GM10847 (cell line): ENCODE results near the gene ANKRD31.

Experiments used
- POLR2A ChIP-seq: IDR thresholded peaks from 2 replicates; pipeline ENCODE4 v1.6.1; 2011; ENCODE audit not compliant: insufficient read length; ENCODE audit errors: extremely low read depth

The ANKRD31 gene

GRCh38 chr5:75236322-75237316, at the start of gene ANKRD31:
TSS of gene ANKRD31 (minus strand) at chr5:75236878. CDS start at chr5:75236686, 192 bp downstream.
- TF ChIP-seq POLR2A: peak; percentile 59

- TF ChIP-seq POLR2A: no peak
These were observed 49.6 kb upstream of the ANKRD31 start for GRCh38 chr5:75286211-75286773.

GRCh38 chr5:75282581-75282980, 45.9 kb upstream of the ANKRD31 start:
- no peak for TF ChIP-seq POLR2A

GRCh38 chr5:75281716-75282465, 45.2 kb upstream of the ANKRD31 start:
- TF ChIP-seq POLR2A: no peak

- no peak for TF ChIP-seq POLR2A
These were observed 42.6 kb upstream of the ANKRD31 start for GRCh38 chr5:75279321-75279720.

- TF ChIP-seq POLR2A: no peak
These were observed 40.8 kb upstream of the ANKRD31 start for GRCh38 chr5:75277463-75277862.

GRCh38 chr5:75275756-75276155, 39.1 kb upstream of the ANKRD31 start:
- TF ChIP-seq POLR2A: no peak

GRCh38 chr5:75275147-75275546, 38.5 kb upstream of the ANKRD31 start:
- no peak for TF ChIP-seq POLR2A

- TF ChIP-seq POLR2A: no peak
These were observed 37.8 kb upstream of the ANKRD31 start for GRCh38 chr5:75274486-75274885.

- no peak for TF ChIP-seq POLR2A
These were observed 29.1 kb upstream of the ANKRD31 start for GRCh38 chr5:75265731-75266130.

- no peak for TF ChIP-seq POLR2A
These were observed 25.6 kb upstream of the ANKRD31 start for GRCh38 chr5:75262271-75262670.

- TF ChIP-seq POLR2A: no peak
These were observed 24.0 kb upstream of the ANKRD31 start for GRCh38 chr5:75260708-75261107.

- no peak for TF ChIP-seq POLR2A
These were observed 8.3 kb upstream of the ANKRD31 start for GRCh38 chr5:75245023-75245422.

GRCh38 chr5:75243510-75243909, 6.8 kb upstream of the ANKRD31 start:
- no peak for TF ChIP-seq POLR2A

- TF ChIP-seq POLR2A: no peak
These were observed 6.4 kb upstream of the ANKRD31 start for GRCh38 chr5:75243100-75243499.

GRCh38 chr5:75242067-75242466, 5.4 kb upstream of the ANKRD31 start:
- no peak for TF ChIP-seq POLR2A

GRCh38 chr5:75239681-75240080, 3.0 kb upstream of the ANKRD31 start:
- TF ChIP-seq POLR2A: no peak
